ENCODE measurements around the gene DNM3.

DNM3 gene

DNA sequence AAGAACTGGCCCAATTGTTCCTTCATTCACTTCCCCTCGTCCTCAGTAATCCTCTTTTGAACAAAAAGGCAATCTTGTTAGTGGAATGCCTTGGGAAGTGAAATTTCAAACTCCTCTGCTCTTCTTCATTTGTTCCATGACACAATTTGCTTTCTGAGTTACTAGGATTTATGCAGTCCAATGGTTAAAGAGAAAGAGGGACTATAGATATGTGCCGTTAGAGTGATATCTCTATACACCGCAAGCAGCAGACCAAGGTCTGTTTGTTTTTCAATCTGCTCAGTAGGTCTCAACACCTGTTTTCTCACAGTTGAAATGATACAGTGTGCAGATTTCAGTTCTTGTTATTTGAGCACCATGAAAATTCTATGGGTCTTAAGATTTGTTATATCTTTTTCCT, 244.0 kb downstream of the DNM3 start:
- in situ Hi-C loops (cut with MboI; ENCODE audit: low sequenced_read_pairs): no loop called here

DNA sequence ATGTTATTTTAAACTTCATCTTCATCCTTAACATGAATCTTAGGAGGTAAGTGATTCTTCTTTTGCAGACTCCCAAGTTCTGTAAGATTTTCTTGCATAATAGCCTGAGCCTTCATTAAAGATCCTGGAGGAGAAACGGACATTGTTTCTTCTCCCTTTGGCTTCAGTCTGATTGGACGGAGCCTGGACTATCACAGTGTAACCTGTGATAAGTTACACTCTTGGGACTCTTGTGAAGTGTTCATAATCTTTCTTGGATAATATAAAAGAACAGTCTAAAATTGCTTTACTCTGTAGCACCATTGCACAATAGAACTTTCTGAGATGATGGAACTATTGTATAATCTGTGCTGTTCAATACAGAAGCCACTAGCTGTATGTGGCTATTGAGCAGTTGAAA, 244.8 kb downstream of the DNM3 start:
- in situ Hi-C loops (cut with MboI; ENCODE audit: low sequenced_read_pairs): no loop called here

DNA sequence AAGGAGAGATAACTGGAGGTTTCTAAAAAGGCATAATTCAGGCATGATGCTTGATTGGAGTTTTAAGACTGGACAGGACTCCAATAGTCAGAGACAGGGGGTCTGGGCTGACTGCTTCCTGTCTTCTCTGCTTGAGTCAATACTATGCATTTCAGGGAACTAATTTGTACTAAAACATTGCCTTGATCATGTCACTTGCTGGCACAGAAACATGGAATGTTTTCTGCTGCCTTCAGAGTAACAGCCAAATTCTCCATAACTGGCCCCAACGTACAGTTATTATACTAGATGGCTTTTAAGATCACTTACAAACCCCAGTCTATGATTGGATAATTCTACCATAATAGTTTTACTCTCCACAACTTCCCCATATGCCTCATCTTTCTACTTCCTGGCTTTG, 247.0 kb downstream of the DNM3 start:
- in situ Hi-C loops (cut with MboI; ENCODE audit: low sequenced_read_pairs): no loop called here

DNA sequence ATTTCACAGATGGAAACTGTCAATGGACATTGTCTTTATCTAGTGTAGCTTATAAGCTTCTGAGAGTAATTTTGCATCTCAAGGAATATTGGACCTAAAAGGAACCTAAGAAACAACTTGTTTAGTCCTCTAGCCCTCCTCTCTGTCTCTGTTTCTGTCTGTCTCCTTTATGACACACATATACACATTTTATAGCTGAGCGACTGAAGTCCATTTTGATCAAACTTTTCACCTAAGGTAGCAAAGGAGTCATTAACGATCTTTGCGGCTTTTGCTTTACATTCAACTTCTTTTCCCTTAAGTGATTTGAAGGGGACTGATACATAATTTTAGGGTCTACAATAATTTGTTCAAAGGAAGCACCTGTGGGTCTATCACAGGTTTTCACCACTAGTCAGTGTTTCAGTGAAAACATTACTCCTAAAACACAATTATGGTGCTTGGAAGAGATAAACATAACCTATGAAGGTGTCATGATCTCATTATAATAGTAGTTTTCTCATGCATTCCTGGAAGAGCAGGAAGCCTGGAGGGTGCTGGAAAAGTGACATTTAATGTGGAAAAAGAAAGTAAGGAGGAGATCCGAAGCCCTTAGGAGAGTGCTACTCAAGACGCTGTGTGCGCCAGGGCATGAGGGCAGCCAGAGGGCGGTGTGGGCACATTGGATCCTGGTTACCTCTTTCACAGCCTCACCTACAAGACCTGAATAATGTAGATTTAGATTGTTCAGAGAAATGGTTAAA, 248.6 kb downstream of the DNM3 start:
- in situ Hi-C loops (cut with MboI; ENCODE audit: low sequenced_read_pairs): no loop called here

DNA sequence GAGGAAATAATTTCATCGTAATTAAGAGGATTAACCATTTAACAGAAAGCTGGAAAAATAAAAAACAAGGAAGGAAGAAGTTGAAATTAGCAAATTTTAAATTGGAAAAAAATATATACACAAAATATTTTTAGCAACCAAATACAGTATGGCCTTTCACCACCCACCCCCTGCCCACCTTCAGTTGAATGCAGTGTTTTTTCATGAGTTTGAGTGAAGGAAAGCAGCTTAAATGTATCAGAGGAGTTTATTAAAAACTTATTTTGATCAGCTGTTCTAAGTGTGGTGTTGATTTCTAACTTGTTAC, 249.2 kb downstream of the DNM3 start:
- in situ Hi-C loops (cut with MboI; ENCODE audit: low sequenced_read_pairs): no loop called here

DNA sequence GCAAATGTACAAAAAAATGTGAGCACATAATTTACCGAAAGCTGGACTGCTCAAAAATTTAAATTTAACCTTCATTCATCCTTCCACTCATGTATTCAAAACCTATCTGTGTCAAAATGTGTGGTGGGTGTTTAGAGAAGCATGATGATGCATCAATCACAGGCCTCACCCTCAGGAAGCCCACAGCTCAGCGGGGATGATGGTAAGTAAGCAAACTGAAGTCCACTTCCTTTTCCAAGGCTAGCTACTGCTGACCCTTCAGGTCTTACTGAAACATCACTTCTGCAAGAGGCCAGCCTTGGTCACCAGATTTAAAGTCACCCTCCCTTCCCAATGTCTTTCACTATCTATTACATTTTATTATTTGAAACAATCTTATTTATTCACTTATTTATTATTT, 254.5 kb downstream of the DNM3 start:
- in situ Hi-C loops (cut with MboI; ENCODE audit: low sequenced_read_pairs): no loop called here

DNA sequence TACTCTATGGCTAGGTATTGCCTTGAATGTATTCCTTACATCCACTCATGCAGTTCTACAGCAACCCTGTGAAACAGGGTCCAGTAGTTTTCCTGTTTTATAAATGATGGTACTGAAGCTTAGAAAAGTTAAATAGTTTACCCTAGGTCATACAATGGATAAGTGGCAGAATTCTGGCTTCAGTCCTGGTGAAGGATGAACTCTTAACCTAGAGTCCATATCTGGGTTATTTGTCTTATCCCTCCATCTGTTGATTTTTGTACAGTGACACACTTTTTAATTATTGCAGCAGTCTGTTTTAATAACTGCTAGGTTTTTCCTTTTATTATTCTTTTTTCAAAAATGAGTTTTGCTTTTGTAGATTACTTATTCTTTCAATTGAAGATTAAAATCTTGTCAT, 263.9 kb downstream of the DNM3 start:
- in situ Hi-C loops (cut with MboI; ENCODE audit: low sequenced_read_pairs): no loop called here

DNA sequence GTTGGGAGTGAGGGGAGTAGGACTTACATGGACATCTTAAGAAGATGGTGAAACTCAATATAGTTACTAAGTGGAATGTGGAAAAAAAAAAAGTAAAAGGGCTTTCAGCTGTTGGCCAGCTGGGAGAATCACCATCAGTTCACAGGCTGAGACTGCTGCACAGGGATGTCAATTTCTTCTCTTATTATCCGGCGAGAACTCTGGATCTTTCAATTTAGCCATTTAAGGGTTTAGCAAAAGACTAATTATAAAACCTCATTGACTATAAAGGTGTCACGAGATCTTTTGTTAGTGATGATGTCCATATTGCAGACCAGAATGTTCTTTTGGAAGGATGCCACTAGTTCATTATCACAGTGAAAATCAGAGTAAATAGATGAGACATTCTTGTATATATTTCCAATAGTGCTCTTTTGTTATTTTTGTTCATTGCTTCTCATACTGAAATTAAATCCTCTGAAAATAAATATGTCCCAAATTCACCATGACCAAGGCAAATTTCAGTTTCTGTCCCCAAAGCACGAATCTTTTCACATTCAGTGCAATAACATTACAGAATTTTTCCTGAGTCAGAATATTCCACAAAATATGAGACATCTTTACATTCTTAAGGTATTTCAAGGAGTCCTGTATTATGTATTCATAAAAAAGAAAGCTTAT, 266.1 kb downstream of the DNM3 start:
- in situ Hi-C loops (cut with MboI; ENCODE audit: low sequenced_read_pairs): no loop called here

DNA sequence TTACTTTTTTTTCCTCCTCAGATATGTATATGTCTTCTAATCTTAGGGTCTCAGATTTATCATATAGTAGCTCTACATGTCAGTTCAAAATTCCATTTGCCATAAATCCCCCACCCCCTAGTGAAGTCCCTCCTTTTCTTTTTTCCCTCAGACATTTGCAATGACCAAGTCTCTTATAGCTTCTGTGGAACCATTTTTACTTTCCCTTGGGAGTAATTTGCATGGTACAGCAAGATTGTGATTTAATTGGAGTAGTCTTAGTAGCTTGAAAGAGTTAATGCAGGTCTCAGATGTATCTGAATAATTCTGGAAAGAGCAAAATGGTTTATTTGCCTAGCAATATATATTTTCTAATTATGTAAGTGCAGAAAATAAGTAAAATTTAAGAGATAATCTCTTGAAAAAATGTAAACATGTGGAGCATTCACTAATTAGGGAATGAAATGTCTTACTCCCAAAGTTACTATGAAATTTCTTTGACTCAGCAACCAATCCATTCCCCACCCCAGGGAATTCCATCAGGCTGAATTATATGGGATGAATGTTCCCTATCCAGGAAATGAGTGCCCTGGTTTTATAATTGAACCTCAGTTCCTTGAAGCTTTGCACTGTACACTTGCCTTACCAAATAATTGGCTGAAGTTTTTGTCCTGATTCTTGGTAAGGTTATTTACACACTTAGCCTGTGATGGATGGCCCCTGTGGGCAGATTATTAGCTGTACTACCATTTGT, 267.0 kb downstream of the DNM3 start:
- in situ Hi-C loops (cut with MboI; ENCODE audit: low sequenced_read_pairs): no loop called here

DNA sequence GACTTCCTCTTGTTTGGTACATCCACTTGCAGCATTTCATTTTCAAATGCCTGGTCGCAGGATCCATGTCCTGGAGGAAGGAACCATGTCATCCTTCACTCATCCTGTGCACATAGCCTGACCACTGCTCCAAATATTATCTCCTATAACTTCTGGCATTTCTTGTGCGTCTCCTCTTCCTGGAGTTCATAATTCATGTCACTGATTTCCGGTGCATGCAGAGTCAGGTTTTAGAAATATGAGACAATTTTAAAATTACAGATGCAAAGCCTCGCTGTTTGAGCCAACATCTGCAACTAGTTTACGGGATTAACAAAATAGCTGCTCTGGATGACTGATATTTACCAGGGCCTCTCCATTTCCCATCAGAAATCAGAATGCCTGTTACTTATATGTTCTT, 268.1 kb downstream of the DNM3 start:
- in situ Hi-C loops (cut with MboI; ENCODE audit: low sequenced_read_pairs): no loop called here

DNA sequence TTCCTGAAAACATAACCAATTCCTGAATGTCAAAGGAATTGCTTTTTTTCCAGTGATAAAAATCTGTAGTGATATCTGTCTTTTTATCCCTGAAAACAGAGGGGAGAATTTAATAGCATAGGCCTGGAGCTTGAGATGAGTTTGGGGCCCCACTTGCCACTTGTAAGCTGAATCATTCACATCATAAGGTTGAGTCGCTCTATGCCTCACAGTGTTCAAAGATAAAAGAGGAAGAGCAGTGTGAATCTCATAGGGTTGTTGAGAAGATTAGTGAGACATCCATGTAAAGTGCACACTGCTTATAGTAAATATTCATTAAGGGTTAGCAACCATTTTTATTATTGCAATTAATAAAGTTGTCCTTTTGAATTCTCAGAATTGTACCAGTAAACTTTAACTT, 271.3 kb downstream of the DNM3 start:
- in situ Hi-C loops (cut with MboI; ENCODE audit: low sequenced_read_pairs): no loop called here

DNA sequence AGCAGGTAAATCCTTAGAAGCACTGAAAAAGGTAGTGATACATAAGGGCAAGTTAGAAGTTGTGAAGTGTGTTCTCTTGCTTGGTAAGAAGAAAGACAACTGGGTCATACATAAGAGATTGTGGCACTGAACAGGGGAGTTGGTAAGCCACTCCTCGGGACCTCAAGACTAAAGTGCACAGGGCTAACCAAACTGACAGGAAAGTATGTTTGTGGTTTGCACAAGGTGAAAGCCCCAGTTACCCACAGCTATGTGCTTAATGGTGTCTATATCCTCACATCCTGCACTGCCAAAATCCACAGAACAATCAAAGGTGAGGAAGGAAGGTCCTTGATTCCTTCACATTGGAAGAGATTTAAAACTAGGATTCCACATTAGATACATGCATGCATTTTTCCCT, 276.5 kb downstream of the DNM3 start:
- in situ Hi-C loops (cut with MboI; ENCODE audit: low sequenced_read_pairs): no loop called here

DNA sequence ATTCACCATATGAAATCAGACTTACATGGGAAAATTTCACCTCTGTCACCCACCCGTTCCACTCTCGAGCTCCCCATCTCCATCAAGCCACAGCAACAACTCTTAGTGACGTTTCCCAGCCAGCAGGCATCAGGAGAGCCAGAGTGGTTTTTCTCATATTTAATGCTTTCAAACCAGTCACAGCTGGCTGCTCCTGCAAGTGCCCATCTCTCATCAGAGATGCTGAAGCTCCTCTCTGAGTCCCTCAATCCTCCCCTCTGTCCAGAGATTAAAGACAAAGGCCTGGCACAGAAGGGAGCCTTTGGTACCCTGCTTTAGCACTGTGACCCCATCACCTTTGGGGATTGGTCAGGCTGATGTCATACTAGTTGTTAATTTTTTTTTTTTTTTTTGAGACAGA, 277.3 kb downstream of the DNM3 start:
- in situ Hi-C loops (cut with MboI; ENCODE audit: low sequenced_read_pairs): no loop called here

DNA sequence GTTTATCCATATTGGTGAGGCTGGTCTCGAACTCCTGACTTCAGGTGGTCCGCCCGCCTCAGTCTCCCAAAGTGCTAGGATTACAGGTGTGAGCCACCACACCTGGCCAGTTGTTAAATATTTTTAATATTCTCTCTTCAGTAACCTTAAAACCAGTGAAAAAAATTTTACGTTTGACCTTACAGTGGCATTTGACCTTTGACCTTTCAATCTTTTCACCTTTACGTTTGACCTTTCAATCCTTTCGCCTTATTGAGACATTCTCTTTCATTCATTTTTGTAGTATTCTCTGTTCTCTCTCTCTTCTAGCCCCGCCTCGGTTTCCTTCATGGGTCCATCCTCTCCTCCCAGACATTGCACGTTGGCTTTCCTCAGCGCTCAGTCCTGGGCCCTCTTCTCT, 277.9 kb downstream of the DNM3 start:
- in situ Hi-C loops (cut with MboI; ENCODE audit: low sequenced_read_pairs): no loop called here

DNA sequence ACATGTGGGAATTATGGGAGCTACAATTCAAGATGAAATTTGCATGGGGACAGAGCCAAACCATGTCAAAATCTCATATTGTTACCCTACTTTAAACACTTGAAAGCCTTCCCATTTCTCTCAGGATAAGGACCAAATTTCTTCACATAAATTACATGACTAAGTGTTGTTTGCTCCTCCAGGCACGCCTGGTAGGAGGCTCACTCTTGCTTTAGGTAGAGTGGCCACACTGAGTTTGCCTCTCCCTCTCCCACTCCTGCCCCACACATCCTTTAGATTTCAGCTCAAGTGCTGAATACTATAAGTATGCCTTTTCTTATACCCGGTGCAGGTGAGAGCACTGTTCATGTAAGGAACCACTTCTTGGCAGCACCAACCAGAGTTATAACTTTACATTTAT, 279.1 kb downstream of the DNM3 start:
- in situ Hi-C loops (cut with MboI; ENCODE audit: low sequenced_read_pairs): no loop called here

DNA sequence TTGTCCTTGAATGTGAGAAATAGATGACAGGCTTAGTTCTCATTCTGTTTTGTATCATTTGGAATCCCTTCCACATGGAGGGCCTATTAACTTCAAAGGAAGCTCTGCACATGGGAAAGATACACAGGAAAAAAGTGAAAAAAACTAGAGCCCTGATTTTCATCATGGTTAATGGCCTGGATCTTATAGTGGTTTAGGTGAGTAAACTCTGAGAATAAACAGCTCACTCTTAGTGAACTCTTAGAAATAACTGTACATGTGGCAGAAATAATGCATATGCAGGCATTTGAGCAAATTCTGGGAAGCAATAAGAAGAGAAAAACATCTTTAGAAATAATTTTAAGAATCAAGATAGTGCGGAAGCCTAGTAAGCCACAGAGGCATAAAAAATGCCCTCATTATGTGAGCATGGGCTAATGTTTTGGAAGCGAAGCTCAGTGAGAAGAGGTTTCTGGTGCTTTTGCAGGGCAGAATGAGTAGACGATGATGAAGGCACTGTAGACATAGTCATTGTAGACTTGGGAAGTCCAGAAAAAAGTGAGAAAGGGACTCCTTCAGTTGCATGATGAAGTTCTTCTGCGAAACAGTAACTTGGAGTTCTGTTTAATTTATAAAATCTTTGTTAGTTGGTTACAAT, 279.9 kb downstream of the DNM3 start:
- in situ Hi-C loops (cut with MboI; ENCODE audit: low sequenced_read_pairs): no loop called here

DNA sequence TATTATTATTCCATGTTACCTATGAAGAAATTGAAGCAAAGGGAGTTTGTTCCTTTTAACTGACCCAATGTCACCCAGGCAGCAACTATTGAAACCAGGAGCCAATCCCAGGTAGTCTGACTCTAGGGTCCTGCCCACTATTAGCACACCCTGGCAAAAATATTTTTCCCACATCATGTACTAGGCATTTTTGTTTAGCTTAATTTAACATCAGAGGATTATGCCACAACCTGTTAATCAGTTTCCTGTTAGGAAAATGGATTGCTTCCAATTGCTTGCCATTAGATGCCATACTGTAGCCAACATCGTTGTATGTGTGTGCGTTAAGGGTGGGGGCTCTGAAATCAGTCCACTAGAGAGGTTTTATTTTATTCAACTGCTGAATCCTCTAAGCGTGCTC, 281.1 kb downstream of the DNM3 start:
- in situ Hi-C loops (cut with MboI; ENCODE audit: low sequenced_read_pairs): no loop called here

DNA sequence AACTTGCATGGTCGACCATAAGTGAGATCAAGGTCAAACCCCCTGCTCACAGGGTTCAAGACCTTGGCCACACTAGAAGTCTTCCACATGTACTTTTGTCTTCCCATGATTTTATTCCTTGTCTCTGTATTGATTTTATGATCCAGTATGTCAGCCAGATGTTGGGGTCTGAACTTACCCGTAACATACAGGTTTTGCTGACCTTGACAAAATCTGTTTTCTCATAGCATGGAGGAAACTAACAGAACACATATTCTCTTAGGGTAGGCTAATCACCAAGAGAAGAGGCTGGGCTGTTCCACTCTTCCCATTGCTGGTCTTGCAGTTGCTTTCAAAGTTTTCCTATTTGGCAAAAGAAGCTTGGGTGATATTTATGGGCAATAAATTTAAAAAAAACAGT, 284.0 kb downstream of the DNM3 start:
- in situ Hi-C loops (cut with MboI; ENCODE audit: low sequenced_read_pairs): no loop called here

DNA sequence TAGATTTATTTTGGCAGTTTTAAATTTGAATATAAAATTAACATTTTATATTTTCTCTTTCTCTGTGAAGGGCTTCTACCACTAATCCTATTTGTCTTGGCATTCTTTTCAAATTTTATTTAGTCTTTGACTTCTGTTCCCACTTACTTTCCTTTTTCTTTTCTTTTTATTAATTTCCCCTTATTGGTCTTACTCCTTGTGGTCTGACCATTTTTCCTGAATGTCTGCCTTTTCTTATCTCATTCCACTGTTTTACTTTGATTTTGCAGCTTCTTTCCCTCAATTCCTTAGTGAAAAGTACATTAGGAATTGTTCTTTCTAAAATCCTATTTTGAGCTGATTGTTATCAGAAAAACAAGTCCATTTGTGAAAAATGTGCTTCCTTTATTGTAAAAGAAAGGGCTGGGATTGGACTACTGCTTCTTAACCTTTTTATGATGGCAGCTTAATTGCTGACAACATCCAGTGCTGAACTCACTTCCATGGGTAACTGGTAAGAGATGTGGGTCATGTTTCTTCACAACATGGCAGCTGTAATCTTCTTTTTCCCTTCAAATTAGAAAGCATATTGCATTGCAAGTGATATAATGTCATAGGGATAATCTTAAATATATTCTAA, 284.6 kb downstream of the DNM3 start:
- in situ Hi-C loops (cut with MboI; ENCODE audit: low sequenced_read_pairs): no loop called here

DNA sequence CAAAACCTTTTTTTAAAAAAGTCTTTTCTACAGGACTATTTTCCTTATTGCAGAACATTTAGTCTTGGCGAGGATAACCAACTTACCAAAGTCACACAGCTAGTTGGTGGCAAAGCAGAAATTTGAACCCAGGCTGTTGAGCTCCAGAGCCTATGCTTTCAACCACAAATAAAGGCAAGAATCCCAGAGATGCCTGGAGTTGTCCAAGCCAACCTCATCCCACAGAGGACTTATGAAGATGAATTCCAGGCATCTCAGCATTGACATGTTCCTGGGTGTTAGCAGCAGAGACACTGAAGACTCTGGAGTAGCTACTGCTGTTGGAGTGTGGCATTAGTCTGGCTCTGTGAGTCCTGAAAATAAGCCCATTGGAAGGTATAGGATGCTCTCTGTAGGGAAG, 291.5 kb downstream of the DNM3 start:
- in situ Hi-C loops (cut with MboI; ENCODE audit: low sequenced_read_pairs): no loop called here

DNA sequence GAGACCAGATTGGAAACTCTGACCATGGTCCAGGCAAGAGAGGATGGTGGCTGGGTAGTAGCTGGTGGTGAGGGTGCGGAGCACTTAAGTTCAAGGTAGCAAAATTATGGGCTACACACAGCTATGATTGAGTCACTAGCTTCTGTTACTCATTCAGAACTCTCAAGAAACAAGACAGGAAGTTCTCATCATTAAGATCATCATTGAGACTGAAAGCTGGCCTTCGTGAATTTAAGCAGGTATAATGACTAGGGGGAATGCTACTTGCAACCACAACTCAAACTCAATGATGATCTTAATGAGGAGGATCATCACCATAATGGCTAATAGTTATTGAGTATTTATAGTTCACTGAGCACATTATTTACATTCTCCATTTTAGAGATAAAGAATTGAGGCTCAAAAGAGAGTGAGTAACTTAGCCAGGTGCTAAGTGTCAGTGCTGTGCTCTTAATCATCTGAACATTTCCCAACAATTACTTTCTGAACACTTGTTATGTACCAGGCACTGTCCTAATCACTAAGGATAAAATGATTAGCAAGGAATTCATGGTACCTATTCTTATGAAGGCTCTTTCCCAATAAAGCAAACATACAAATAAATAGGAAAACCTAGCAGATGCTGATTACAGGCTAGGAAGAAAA, 292.9 kb downstream of the DNM3 start:
- in situ Hi-C loops (cut with MboI; ENCODE audit: low sequenced_read_pairs): no loop called here
